ENCODE results near the gene ABCA6.

DNA sequence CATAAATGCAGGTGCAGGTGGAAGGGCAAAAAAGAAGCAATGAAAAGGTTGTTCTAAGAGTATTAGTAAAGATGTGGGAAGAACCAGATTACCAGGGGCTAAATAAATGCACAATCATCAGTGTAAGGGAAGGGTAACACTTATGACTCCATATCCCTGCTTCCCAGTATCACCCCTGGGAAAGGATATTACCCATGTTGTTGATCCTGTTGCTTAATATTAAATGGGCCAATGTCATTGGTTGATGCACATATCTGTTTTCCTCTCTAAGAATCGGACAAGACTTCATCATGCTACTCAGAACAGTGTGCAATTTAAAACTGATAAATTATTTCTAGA, 34.7 kb upstream of the ABCA6 start:
- TF ChIP-seq CTCF (IDR thresholded peaks at IDR 0.05 in 2 of 3, conservative IDR thresholded peaks at IDR 0.05 in 1 of 3; ENCODE audit: control insufficient read depth in 2 of 3, extremely low read depth in 1 of 3, insufficient read depth in 1 of 3, low read depth in 3 of 3, low read length in 3 of 3) (no peak), RAD21 (IDR thresholded peaks at IDR 0.05; ENCODE audit: insufficient read depth, low read depth, low read length) (no peak), FOXM1 (IDR thresholded peaks at IDR 0.05; ENCODE audit: low read depth, low read length) (no peak), NRF1 (conservative IDR thresholded peaks at IDR 0.05; ENCODE audit: low read depth, low read length) (no peak), STAT1 (conservative IDR thresholded peaks at IDR 0.05) (no peak), SP1 (IDR thresholded peaks at IDR 0.05; ENCODE audit: low read depth, low read length) (no peak)
- TF ChIP-seq, protein P1, sequence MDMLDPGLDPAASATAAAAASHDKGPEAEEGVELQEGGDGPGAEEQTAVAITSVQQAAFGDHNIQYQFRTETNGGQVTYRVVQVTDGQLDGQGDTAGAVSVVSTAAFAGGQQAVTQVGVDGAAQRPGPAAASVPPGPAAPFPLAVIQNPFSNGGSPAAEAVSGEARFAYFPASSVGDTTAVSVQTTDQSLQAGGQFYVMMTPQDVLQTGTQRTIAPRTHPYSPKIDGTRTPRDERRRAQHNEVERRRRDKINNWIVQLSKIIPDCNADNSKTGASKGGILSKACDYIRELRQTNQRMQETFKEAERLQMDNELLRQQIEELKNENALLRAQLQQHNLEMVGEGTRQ (IDR thresholded peaks at IDR 0.05; ENCODE audit: borderline replicate concordance, low read depth, low read length): no peak
